Activated naive CD4-positive, alpha-beta T cell treated with anti-CD3 and anti-CD28 coated beads, Interleukin-2, amount 50 U/mL, for 16 hours (primary cell): Measurements from ENCODE around the gene CHST8.
A peak's percentile ranks its signal among the peaks of the same experiment; 100 is the strongest.
"Not testable (repeated sequence)": the region's sequence is repeated elsewhere in the genome, so short reads cannot be mapped to it uniquely, and the experiment has no call there.

ENCODE experiments used
- DNase-seq: peaks from one replicate; pipeline ENCODE4 v3.0.0-alpha.2; 2020

Gene CHST8

GRCh38 chr19:33818411-33818810, 196.7 kb downstream of the CHST8 start:
- no peak for DNase-seq

- DNase-seq, result not testable (repeated sequence)
Measured at GRCh38 chr19:33819078-33819477, 197.3 kb downstream of the CHST8 start.

GRCh38 chr19:33819506-33819879, 197.7 kb downstream of the CHST8 start:
- DNase-seq, result no peak

- DNase-seq, result peak; percentile 53
Measured at GRCh38 chr19:33819880-33820781, 198.4 kb downstream of the CHST8 start.

- no peak for DNase-seq
Measured at GRCh38 chr19:33821871-33822270, 200.1 kb downstream of the CHST8 start.
